ENCODE measurements around the gene LYZ. TPM values are rescaled to one million over a fixed set of nuclear protein-coding genes. Genes with fewer than 3 reads are reported as not detected.

The LYZ gene
- total RNA-seq, 4 donors from 2014 or later: 6.6 to 34.2 (median 16.9) TPM

DNA sequence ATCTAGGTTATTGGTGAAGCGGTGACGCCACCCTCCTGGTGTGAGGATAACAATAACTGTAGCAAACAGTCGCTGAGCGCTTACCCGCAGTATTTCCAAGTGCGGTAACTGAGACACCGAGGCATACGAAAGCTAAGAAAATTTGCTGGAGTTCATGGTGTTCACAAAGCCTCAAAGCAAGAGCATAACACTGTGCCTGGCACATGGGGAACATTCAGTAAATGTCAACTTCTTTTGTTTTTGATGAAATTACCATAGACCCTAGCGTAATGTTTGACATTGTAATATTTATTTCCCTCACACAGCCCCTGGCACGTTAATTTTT, 12.1 kb downstream of the LYZ start:
- Histone ChIP-seq H3K36me3 (no peaks in the 10 kb centered on the region), H3K9me3 (no peaks in the 10 kb centered on the region), H3K4me1 (peaks cover 0 to 4% of the 10 kb centered on the region in 2 donors), H3K4me3 (replicated peaks in 1 of 3) (peak overlapping the region; percentile 42 to 97 (median 83)), H3K27me3 (no peaks in the 10 kb centered on the region), H3K27ac (peak overlapping the region in 2 of 3 donors; percentile 95 to 99)
- WGBS, 2 donors: 10% methylated on average over 10 of the region's 10 CpGs
- no peak for DNase-seq
- intact Hi-C loops (cut with DNase I): no loop called here
- no peak for TF ChIP-seq POLR2A (IDR thresholded peaks at IDR 0.05)
- TF ChIP-seq, protein P1, sequence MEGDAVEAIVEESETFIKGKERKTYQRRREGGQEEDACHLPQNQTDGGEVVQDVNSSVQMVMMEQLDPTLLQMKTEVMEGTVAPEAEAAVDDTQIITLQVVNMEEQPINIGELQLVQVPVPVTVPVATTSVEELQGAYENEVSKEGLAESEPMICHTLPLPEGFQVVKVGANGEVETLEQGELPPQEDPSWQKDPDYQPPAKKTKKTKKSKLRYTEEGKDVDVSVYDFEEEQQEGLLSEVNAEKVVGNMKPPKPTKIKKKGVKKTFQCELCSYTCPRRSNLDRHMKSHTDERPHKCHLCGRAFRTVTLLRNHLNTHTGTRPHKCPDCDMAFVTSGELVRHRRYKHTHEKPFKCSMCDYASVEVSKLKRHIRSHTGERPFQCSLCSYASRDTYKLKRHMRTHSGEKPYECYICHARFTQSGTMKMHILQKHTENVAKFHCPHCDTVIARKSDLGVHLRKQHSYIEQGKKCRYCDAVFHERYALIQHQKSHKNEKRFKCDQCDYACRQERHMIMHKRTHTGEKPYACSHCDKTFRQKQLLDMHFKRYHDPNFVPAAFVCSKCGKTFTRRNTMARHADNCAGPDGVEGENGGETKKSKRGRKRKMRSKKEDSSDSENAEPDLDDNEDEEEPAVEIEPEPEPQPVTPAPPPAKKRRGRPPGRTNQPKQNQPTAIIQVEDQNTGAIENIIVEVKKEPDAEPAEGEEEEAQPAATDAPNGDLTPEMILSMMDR (IDR thresholded peaks at IDR 0.05): no peak

DNA sequence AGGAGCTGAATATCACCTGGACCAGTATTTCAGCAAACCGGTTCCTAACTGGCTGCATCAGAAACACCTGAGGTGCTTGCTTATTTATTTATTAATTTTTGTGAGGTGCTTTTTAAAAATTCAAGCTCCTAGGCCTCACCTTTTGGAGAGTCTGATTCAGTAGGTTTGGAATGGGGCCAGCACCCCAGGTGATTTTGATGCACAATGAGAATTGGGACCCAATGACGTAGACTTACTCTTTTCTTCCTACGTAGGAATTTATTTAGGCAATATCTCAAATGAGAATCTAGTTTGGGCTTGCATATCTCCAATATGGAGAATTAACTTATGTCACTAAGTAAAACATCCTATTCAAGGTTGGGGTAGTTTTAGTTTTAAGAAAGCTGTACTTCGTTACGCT, 18.6 kb downstream of the LYZ start:
- TF ChIP-seq, protein P1 (IDR thresholded peaks at IDR 0.05): no peak
- TF ChIP-seq POLR2A (IDR thresholded peaks at IDR 0.05): no peak
- WGBS, 2 donors: 90 to 95% methylated on average over 5 of the region's 5 CpGs

DNA sequence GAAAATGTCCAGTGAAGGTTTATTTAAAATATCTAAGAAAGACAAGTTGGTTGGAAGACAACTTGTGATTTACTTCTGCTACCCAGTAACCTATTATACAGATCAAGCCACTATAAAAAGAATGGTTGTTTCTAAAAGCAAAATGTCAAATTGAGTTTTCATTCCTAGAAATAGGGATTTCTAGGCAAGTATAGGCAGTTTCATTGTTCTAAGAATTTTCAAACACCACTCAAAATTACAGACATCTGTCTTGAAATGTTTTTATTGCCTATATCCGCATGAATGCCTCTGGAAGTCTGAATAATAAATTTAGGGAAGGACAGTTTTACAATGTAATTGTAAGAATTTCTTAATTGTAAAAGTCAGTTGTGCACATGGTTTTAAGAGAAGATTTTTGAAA, 20.0 kb downstream of the LYZ start:
- TF ChIP-seq POLR2A (IDR thresholded peaks at IDR 0.05): no peak
- TF ChIP-seq, protein P1 (IDR thresholded peaks at IDR 0.05): no peak
- Histone ChIP-seq H3K27ac (no peak overlapping the region), H3K27me3 (no peaks in the 10 kb centered on the region), H3K4me3 (replicated peaks in 1 of 3) (no peak overlapping the region), H3K9me3 (no peaks in the 10 kb centered on the region), H3K4me1 (no peaks in the 10 kb centered on the region), H3K36me3 (peaks cover 0 to 3% of the 10 kb centered on the region in 2 donors)
- no peak for DNase-seq
- 85 to 91% methylated on average over 1 of the region's 1 CpG for WGBS, 2 donors
- intact Hi-C loops (cut with DNase I): no loop called here

More for the DNA sequence above, 18.6 kb downstream of the LYZ start:
- intact Hi-C loops (cut with DNase I): no loop called here
- H3K27me3 ChIP-seq: no peaks in the 10 kb centered on the region
- H3K4me3 ChIP-seq (replicated peaks in 1 of 3): no peak overlapping the region
- H3K4me1 ChIP-seq: no peaks in the 10 kb centered on the region
- DNase-seq: no peak
- peaks cover 0 to 3% of the 10 kb centered on the region in 2 donors for H3K36me3 ChIP-seq
- no peaks in the 10 kb centered on the region for H3K9me3 ChIP-seq
- no peak overlapping the region for H3K27ac ChIP-seq

DNA sequence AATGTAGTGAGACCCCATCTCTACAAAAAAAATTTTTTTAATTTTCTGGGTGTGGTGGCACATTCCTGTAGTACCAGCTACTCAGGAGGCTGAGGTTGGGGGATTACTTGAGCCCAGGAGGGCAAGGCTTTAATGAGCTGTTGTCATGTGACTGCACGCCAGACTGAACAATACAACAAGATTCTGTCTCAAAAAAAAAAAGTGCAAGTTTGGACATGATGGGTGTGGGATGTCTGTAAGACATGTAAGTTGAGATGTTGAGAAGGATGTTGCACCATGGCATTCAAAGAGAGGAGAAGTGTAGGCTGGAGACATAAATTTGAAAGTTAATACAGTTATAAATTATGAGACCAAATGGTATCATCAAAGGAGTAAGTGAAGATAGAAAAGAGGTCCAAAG, 34.9 kb downstream of the LYZ start:
- 88 to 96% methylated on average over 1 of the region's 1 CpG for WGBS, 2 donors
- Histone ChIP-seq H3K4me1 (no peaks in the 10 kb centered on the region), H3K27ac (no peak overlapping the region), H3K4me3 (replicated peaks in 1 of 3) (no peak overlapping the region), H3K27me3 (no peaks in the 10 kb centered on the region), H3K9me3 (no peaks in the 10 kb centered on the region), H3K36me3 (no peaks in the 10 kb centered on the region)
- no peak for DNase-seq
- TF ChIP-seq POLR2A (IDR thresholded peaks at IDR 0.05): no peak
- TF ChIP-seq, protein P1 (IDR thresholded peaks at IDR 0.05): no peak
- intact Hi-C loops (cut with DNase I): no loop called here

DNA sequence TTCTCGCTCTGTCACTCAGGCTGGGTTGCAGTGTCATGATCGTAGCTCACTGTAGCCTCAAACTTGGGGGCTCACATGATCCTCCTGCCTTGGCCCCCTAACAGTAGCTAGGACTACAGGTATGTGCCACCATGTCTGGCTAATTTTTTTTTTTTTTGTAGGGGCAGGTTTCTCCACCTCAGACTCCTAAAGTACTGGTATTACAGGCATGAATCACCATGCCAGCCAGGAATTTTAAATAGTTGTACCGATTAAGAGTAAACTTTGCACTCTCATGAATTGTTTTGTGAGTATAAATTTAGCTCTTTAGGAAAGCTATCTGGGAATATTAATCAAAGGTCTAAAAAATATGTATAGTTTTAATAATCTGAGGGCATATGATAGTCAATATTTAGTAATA, 36.9 kb downstream of the LYZ start:
- no peaks in the 10 kb centered on the region for H3K4me1 ChIP-seq
- no peaks in the 10 kb centered on the region for H3K27me3 ChIP-seq
- no peak overlapping the region for H3K27ac ChIP-seq
- intact Hi-C loops (cut with DNase I): no loop called here
- TF ChIP-seq, protein P1 (IDR thresholded peaks at IDR 0.05): no peak
- TF ChIP-seq POLR2A (IDR thresholded peaks at IDR 0.05): no peak
- no peak for DNase-seq
- no peaks in the 10 kb centered on the region for H3K9me3 ChIP-seq
- H3K4me3 ChIP-seq (replicated peaks in 1 of 3): no peak overlapping the region
- no peaks in the 10 kb centered on the region for H3K36me3 ChIP-seq
- 86 to 90% methylated on average over 3 of the region's 3 CpGs for WGBS, 2 donors

All from thyroid gland (tissue), 4 donors.